Vagina (tissue), 2 donors: ENCODE measurements around the gene ZKSCAN5. TPM values are rescaled to one million over a fixed set of nuclear protein-coding genes. Genes with fewer than 3 reads are reported as not detected.

Experiments used
- DNase-seq, 2 donors: peaks; one replicate each; pipeline ENCODE4 v3.0.0-alpha.2; 2017; ENCODE audit errors: extremely low spot score in 2 of 2
- H3K27ac ChIP-seq: fragments of 200-600 bp; sonication (generic); one replicate; pipeline ENCODE4 v1.5.1; 2019
- H3K27me3 ChIP-seq: fragments of 200-600 bp; sonication (generic); one replicate; pipeline ENCODE4 v1.5.1; 2019
- H3K36me3 ChIP-seq, 2 donors: fragments of 200-600 bp; sonication (generic); one replicate each; pipeline ENCODE4 v1.5.1; 2017 to 2019
- H3K4me1 ChIP-seq: fragments of 200-600 bp; sonication (generic); one replicate; pipeline ENCODE4 v1.5.1; 2019
- H3K4me3 ChIP-seq, 2 donors: fragments of 200-600 bp; sonication (generic); 1 replicate in 1 of 2; 2 replicates in 1 of 2; pipeline ENCODE4 v1.5.1; 2016 to 2019
- H3K9me3 ChIP-seq: fragments of 200-600 bp; sonication (generic); one replicate; pipeline ENCODE4 v1.5.1; 2019
- CTCF ChIP-seq, 3 experiments: fragments of 450-650 bp in 2 of 3; fragments of 200-600 bp in 1 of 3; sonication (generic) in 1 of 3; IDR thresholded peaks; one replicate each; pipeline ENCODE4 v1.5.1; 2017 to 2019; ENCODE audit warnings: antibody characterized with exemption in 3 of 3, mild to moderate bottlenecking in 2 of 3, moderate library complexity in 2 of 3
- POLR2A ChIP-seq, 2 donors: fragments of 450-650 bp; IDR thresholded peaks; one replicate each; pipeline ENCODE4 v1.6.1; 2017; ENCODE audit warnings: antibody characterized with exemption in 2 of 2, mild to moderate bottlenecking in 2 of 2, moderate library complexity in 2 of 2
- POLR2AphosphoS5 ChIP-seq, 2 donors: sonication (generic); formaldehyde crosslinking; IDR thresholded peaks; one replicate each; pipeline ENCODE4 v1.9.0; 2017; ENCODE audit warnings: antibody characterized with exemption in 2 of 2, mild to moderate bottlenecking in 2 of 2, low read depth in 1 of 2; ENCODE audit not compliant: insufficient read depth in 1 of 2
- intact Hi-C: fragments of 100-400 bp; cut with DNase I; formaldehyde crosslinking; loops from one replicate; pipeline ENCODE4 v1.15.1; 2023
- total RNA-seq: library from RNA; depleted of rRNA; stranded (reverse); fragments of >200 nt; gene quantifications from one replicate; pipeline ENCODE4 v1.2.3, GENCODE V29; 2016

ZKSCAN5 gene
- total RNA-seq, 1 donor from 2014 or later, result 7.1 TPM

GRCh38 chr7:99558306-99559174 lies 54.1 kb downstream of the ZKSCAN5 start, which contains the start of gene ZNF655:
TSS of gene ZNF655 (plus strand) at chr7:99558642. CDS start at chr7:99560560, 1,918 bp downstream.
- intact Hi-C loops, result no loop called here
- H3K36me3 ChIP-seq, result peaks cover 4 to 36% of the 10 kb centered on the region in 2 donors
- H3K4me3 ChIP-seq, result peak within 1 kb of the TSS; percentile 70 to 84
- TF ChIP-seq POLR2AphosphoS5 (IDR thresholded peaks at IDR 0.05; ENCODE audit: insufficient read depth in 1 of 2, low read depth in 1 of 2), result peak; percentile 89 to 94
- TF ChIP-seq POLR2A (IDR thresholded peaks at IDR 0.05), result peak in 1 of 2 donors; percentile 76
- TF ChIP-seq CTCF (IDR thresholded peaks at IDR 0.05), result no peak
- peak within 1 kb of the TSS; percentile 96 for H3K27ac ChIP-seq
- peak in 1 of 2 donors; percentile 94 for DNase-seq
- H3K27me3 ChIP-seq, result no peaks in the 10 kb centered on the region
- H3K4me1 ChIP-seq, result peaks cover 67% of the 10 kb centered on the region
- H3K9me3 ChIP-seq, result no peaks in the 10 kb centered on the region

- H3K4me1 ChIP-seq, result peaks cover 75% of the 10 kb centered on the region
- peak overlapping the region; percentile 96 for H3K27ac ChIP-seq
- intact Hi-C loops, result no loop called here
Measured at GRCh38 chr7:99559175-99559915, 54.9 kb downstream of the ZKSCAN5 start.

GRCh38 chr7:99560834-99561736 lies 56.6 kb downstream of the ZKSCAN5 start:
- H3K4me1 ChIP-seq, result peaks cover 70% of the 10 kb centered on the region
- H3K36me3 ChIP-seq, result peaks cover 4 to 43% of the 10 kb centered on the region in 2 donors
- no peak for DNase-seq
- peak overlapping the region; percentile 85 for H3K27ac ChIP-seq
- H3K9me3 ChIP-seq, result no peaks in the 10 kb centered on the region
- H3K4me3 ChIP-seq, result no peak overlapping the region
- no peaks in the 10 kb centered on the region for H3K27me3 ChIP-seq
- intact Hi-C loops, result no loop called here
- TF ChIP-seq POLR2AphosphoS5 (IDR thresholded peaks at IDR 0.05; ENCODE audit: insufficient read depth in 1 of 2, low read depth in 1 of 2) (peak in 1 of 2 donors; percentile 62), POLR2A (IDR thresholded peaks at IDR 0.05) (no peak)

More at GRCh38 chr7:99559175-99559915, 54.9 kb downstream of the ZKSCAN5 start:
- no peak for DNase-seq
- Histone ChIP-seq H3K9me3 (no peaks in the 10 kb centered on the region), H3K4me3 (peak overlapping the region; percentile 70 to 84), H3K36me3 (peaks cover 4 to 44% of the 10 kb centered on the region in 2 donors), H3K27me3 (no peaks in the 10 kb centered on the region)
- TF ChIP-seq CTCF (IDR thresholded peaks at IDR 0.05), result no peak
- no peak for TF ChIP-seq POLR2A (IDR thresholded peaks at IDR 0.05)
- TF ChIP-seq POLR2AphosphoS5 (IDR thresholded peaks at IDR 0.05; ENCODE audit: insufficient read depth in 1 of 2, low read depth in 1 of 2), result no peak

- Histone ChIP-seq H3K27ac (peak overlapping the region; percentile 85), H3K4me1 (peaks cover 64% of the 10 kb centered on the region), H3K9me3 (no peaks in the 10 kb centered on the region), H3K36me3 (peaks cover 4 to 48% of the 10 kb centered on the region in 2 donors), H3K27me3 (no peaks in the 10 kb centered on the region), H3K4me3 (no peak overlapping the region)
- no peak for DNase-seq
- intact Hi-C loops, result no loop called here
- no peak for TF ChIP-seq CTCF (IDR thresholded peaks at IDR 0.05)
- no peak for TF ChIP-seq POLR2AphosphoS5 (IDR thresholded peaks at IDR 0.05; ENCODE audit: insufficient read depth in 1 of 2, low read depth in 1 of 2)
- no peak for TF ChIP-seq POLR2A (IDR thresholded peaks at IDR 0.05)
Measured at GRCh38 chr7:99561737-99562051, 57.2 kb downstream of the ZKSCAN5 start.
